HG02885 (cell line): ENCODE results near the gene ACSF2.
"Not testable (repeated sequence)": the region's sequence is repeated elsewhere in the genome, so short reads cannot be mapped to it uniquely, and the experiment has no call there.

Source experiments
- ATAC-seq: cut with Tn5 transposase; IDR thresholded peaks from one replicate; pipeline ENCODE4 v1.9.1; 2021; ENCODE audit warnings: mild to moderate bottlenecking; ENCODE audit not compliant: unreplicated experiment, poor library complexity

ACSF2 gene

DNA sequence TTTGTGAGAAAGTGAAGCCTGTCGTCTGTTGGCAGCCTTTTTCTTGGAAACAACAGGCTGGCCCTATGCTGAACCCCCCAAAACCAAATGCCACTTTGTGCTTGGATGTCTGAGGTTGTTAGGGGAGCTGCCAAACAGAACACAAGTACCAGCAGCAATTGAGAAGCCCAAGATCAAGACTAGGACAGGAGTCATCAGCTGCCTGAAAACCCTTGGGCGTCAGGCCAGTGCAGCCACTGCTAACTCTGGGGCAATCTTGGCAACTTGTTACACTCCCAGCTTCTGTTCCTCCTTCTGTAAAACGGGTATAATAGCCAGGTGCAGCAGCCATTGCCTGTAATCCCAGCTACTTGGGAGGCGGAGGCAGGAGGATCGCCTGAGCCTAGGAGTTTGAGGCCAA lies 19.4 kb upstream of the ACSF2 start:
- no peak for ATAC-seq

DNA sequence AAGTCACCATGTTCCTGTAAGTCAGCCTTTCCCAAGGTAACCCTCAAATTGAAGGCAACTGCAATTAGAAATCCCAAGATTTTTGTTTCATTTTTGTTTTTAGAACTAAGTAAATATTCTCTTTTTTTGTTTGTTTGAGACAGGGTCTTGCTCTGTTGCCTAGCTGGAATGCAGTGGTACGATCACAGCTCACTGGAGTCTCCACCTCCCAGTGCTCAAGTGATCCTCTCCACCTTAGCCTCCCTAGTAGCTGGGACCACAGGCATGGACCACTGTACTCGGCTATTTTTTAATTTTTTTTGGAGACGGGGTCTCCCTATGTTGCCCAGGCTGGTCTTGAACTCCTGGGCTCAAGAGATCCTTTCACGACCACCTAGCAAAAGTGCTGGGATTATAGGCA lies 18.1 kb upstream of the ACSF2 start:
- no peak for ATAC-seq

- ATAC-seq = no peak
Observed at GRCh38 chr17:50412188-50412732, 13.8 kb upstream of the ACSF2 start.

DNA sequence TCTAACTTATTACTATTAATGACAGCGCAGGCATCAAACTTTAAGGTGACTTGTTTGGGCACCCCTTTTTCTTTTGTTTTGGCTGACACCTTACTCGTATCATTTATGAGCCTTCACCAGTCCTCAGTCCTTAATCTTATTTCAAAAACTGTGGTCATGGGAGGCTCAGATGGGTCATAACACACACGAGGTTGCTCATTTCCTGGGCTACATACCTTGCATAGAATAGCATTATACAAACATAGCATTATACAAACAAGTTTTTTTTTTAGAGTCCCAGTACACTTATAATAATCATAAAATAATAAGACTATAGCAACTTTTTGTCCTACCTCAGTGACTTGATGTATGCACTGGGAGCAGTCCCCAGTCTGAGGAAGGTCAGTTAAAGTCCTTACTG lies 11.2 kb upstream of the ACSF2 start:
- no peak for ATAC-seq

GRCh38 chr17:50419577-50419976 lies 6.4 kb upstream of the ACSF2 start:
- not testable (repeated sequence) for ATAC-seq

GRCh38 chr17:50420419-50421112 lies 5.5 kb upstream of the ACSF2 start:
- no peak for ATAC-seq

DNA sequence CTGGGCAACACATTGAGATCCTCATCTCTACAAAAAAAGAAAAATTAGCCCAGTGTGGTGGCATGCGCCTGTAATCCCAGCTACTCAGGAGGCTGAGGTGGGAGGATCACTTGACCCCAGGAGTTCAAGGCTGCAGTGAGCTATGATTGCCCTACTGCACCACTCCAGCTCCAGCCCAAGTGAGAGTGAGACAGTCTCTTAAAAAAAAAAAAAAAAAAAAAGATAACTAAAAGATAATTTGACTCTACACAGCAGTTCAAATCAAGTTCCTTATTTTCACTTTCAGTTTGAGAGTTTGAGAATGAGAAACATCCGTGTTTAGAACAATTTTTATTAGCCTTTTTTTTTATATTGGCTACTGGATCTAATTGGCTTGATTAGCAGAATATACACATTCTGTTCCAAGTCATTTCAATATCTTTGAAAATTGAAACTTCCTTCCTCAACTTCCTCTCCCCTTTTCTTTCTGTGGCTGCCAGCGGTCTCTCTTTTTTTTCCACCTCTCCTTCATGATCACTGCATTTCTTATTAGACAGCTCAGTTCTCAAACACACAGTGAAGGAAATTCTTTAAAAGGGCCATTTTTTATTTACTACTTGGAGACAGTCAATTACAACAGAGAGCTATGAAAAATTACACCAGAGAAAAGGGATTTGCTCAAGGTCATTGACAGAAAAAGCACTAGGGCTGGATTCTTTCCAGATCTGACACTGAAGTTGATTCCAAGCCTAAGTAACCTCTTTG lies 4.5 kb upstream of the ACSF2 start:
- ATAC-seq = no peak

DNA sequence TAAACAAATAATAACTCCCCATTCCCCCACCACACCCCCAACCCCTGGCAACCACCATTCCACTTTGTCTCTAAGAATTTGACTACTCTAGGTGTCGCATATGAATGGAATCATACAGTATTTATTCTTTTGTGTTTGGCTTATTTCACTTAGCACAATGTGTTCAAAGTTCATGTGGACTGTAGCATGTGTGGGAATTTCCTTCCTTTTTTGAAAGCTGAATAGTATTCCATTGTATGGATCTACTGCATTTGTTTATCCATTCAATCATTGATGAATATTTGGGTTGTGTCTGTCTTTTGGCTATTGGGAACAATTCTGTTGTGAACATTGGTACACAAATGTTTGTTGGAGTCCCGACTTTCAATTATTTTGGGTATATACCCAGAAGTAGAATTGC lies 3.3 kb upstream of the ACSF2 start:
- ATAC-seq = no peak

DNA sequence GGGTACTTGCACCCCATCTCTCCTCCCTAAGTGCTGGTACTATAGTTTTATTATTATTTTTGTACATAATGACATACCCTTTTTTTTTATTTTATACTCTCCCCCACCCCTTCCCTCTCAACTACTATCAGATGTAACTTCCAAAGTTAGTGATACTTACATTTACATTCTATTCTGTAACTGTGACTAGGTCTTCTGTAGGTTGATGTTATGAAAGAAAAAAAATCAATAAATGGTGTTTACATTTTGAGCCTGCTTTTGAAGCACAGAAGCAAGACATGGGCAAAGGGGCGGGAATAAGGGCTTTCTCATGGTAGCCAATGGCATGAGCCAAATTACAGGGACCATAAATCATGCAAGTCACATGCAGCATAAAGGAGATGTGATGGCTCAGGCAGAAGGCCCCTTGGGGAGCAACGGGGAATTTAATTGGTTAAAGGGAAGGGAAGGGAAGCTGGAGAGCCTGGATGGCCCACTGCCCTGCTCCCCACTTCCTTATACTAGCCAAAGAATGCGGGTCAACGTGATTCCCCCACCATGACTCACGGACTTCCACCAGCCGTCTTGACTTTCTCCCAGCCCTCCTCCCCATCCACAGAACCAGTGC lies 2.4 kb upstream of the ACSF2 start:
- ATAC-seq = no peak

GRCh38 chr17:50424246-50424995 lies 1.6 kb upstream of the ACSF2 start:
- no peak for ATAC-seq

DNA sequence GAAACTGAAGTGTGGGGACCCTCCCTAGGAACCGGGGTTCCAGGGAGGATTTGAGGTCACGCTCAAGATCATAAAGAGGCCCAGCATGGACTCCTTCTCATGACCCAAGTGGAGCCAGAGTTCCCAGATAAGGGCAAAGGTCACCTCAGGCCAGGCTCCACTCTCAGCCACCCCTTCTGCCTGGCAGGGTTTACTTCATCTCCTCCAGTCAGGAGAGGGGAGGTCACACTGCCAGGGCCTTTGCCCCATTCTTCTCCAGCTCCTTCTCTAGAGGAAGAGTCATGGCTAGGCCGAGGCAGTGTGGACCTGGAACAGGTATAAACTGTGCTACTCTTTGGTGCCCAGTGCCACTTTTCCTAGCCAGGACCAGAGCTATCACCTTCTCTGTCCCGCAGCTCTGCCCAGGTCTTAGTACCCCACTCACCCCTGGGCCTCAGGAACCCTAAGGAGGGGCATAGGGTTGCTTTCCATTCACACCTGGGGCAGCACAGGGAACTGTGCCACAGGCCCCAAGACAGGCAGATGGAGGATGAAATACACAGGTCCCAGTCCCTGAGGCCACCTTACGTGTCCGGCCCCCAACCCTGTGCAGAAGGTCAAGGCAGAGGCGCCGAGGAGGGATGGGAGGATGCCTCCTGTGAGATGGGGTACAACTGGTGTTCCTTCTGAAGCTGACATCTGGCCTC lies 879 bp upstream of the ACSF2 start:
- peak; percentile 3 for ATAC-seq

- no peak for ATAC-seq
Observed at GRCh38 chr17:50426472-50426782, 409 bp downstream of the ACSF2 start.

GRCh38 chr17:50426814-50427787 lies 1.1 kb downstream of the ACSF2 start:
- ATAC-seq = peak; percentile 35

DNA sequence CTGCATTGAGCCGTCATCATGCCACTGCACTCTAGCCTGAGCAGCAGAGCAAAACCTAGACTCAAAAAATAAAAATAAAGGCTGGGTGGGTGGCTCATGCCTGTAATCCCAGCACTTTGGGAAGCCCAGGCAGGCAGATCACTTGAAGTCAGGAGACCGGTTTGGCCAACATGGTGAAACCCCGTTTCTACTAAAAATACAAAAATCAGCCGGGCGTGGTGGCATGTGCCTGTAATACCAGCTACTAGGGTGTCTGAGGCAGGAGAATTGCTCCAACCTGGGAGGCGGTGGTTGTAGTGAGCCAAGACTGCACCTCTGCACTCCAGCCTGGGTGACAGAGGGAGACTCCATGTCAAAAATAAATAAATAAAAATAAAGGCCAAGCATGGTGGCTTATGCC lies 2.1 kb downstream of the ACSF2 start:
- ATAC-seq = not testable (repeated sequence)

- no peak for ATAC-seq
Observed at GRCh38 chr17:50428831-50429424, 2.9 kb downstream of the ACSF2 start.

- ATAC-seq = no peak
Observed at GRCh38 chr17:50429793-50430192, 3.8 kb downstream of the ACSF2 start.

GRCh38 chr17:50430821-50431618 lies 5.0 kb downstream of the ACSF2 start:
- no peak for ATAC-seq
